Left hindlimb (tissue), 1 donor: Measurements from ENCODE around the gene CEACAM4.
"Not testable (repeated sequence)": the region's sequence is repeated elsewhere in the genome, so short reads cannot be mapped to it uniquely, and the experiment has no call there.

ENCODE experiments used
- DNase-seq: peaks from one replicate; pipeline ENCODE4 v3.0.0-alpha.2; 2018

The CEACAM4 gene

DNA sequence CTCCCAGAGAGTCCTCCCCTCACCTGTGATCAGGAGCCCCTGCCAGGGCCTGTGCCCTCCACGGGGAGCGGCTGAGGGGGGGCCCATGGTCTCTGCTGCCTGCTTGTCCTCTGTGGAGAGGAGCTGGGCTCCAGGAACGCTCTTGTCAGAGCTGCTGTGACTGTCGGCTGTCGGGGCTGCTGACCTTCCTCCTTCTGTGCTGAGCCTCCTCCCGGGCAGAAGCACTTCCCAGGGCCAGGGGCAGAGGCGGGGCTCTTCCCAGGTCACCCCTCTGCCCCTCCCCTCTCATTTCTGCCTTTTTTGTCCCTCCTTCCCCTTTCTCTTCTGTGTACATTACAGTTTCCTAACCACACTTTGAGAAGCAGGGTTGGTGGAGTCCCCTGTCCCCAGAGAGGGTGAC is at the start of gene CEACAM4:
CEACAM4 (minus strand) TSS at position 198 of the 400 bp plus-strand sequence; CDS start at position 87, 111 bp downstream.
- DNase-seq = no peak

- DNase-seq = no peak
Observed at GRCh38 chr19:41671486-41671885, 44.6 kb upstream of the CEACAM4 start.

DNA sequence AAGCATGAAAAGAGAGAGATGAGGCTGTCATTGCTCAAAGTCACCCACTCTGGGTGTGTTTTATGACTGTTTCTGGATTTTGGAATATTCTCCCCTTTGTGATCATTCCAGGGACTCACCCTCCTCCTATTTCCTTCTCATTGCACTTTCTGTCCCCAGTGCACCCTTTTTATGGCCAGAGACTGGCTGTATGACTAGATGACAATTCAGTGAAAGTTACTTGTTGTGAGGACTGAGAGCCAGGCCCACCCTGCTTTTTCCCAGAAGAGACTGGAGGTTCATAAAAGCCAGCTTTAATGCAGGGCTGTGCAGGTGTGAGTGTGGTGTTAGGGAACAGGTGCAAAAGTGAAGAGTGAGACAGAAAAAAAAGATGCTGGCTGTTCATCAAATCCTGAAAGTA is 43.9 kb upstream of the CEACAM4 start:
- no peak for DNase-seq

GRCh38 chr19:41668315-41668714 is 41.4 kb upstream of the CEACAM4 start:
- no peak for DNase-seq

DNA sequence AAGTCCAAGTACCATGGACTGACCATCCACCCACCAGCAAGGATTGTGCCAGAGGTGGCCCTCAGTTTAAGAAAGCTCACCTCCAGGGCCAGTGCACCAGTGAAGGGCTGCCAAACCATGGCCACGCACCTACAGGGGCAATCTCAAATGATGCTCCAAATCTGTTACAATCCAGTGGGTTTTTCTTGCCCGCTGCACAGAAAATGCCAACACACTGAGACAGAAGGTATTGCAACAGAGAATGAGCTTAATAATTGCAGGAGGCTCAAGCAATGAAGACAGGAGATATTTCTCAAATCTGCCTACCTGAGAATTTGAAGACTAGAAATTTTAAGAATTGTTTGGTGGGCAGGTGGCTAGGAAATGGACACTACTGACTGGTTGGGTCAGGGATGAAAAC is 39.2 kb upstream of the CEACAM4 start:
- no peak for DNase-seq

DNA sequence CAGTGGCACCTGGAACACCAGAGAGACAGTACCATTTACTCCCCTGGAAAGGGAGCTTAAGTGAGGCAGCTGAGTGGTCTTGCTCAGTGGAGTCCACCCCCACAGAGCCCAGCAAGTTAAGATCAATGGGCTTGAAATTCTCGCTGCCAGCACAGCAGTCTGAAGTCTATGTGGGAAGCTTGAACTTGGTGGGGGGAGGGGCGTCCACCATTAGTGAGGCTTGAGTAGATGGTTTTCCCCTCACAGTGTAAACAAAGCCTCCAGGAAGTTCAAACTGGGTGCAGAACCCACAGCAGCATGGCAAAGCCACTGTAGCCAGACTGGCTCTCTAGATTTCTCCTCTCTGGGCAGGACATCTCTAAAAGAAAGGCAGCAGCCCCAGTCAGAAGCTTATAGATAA is 30.3 kb upstream of the CEACAM4 start:
- DNase-seq = no peak

DNA sequence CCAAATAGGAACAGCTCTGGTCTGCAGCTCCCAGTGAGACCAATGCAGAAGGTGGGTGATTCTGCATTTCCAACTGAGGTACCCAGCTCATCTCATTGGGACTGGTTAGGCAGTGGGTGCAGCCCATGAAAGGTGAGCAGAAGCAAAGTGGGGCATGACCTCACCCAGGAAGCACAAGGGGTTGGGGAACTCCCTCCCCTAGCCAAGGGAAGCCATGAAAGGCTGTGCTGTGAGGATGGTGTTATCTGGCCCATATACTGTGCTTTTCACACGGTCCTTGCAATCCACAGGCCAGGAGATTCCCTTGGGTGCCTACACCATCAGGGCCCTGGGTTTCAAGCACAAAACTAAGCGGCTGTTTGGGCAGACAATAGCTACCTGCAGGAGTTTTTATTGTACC is 29.9 kb upstream of the CEACAM4 start:
- DNase-seq = not testable (repeated sequence)

DNA sequence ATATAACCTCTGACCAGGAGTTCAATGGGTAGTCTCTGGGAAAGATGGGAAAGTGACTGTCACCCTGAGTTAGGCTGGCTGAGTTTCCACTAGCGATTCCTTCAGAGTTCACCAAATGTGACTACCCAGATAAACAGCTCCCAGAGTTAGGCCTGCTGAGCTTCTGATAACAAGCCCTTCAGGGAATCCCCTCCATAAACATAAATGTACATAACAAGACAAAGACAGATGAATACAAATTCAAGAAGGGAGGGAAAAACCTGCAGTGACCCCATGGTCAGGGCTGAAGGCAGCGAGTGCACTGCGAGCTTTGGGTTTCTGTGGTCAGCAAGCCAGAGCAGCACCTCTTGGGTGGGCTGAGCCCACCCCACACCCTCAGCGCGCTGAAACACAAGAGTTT is 25.4 kb upstream of the CEACAM4 start:
- no peak for DNase-seq

GRCh38 chr19:41649827-41650226 is 23.0 kb upstream of the CEACAM4 start:
- DNase-seq = no peak

DNA sequence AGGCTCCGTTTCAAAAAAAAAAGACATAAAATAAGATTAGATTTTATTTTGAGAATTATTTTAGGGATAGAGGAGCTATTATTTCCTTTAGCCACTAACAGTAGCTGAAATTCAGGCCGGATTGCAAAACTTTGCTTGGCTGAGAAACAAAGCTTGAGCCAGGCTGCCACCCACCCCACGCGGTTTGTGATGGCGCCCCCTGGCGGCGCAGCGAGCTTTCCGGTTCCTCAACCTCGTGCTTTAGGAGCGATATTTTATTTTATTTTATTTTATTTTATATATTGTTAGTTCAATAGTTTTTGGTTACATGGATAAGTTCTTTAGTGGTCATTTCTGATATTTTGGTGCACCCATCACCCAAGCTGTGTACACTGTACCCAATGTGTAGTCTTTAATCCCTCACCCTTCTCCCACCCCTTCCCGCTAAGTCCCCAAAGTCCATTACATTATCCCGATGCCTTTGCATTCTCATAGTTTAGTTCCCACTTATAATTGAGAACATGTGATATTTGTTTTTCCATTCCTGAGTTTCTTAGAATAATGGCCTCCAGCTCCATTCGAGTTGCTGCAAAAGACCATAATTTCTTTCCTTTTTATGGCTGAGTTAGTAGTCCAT is 19.8 kb upstream of the CEACAM4 start:
- DNase-seq = no peak

GRCh38 chr19:41641879-41642485 is 15.1 kb upstream of the CEACAM4 start:
- DNase-seq = no peak

- no peak for DNase-seq
Observed at GRCh38 chr19:41638641-41639081, 11.8 kb upstream of the CEACAM4 start.

- no peak for DNase-seq
Observed at GRCh38 chr19:41637484-41637883, 10.6 kb upstream of the CEACAM4 start.

DNA sequence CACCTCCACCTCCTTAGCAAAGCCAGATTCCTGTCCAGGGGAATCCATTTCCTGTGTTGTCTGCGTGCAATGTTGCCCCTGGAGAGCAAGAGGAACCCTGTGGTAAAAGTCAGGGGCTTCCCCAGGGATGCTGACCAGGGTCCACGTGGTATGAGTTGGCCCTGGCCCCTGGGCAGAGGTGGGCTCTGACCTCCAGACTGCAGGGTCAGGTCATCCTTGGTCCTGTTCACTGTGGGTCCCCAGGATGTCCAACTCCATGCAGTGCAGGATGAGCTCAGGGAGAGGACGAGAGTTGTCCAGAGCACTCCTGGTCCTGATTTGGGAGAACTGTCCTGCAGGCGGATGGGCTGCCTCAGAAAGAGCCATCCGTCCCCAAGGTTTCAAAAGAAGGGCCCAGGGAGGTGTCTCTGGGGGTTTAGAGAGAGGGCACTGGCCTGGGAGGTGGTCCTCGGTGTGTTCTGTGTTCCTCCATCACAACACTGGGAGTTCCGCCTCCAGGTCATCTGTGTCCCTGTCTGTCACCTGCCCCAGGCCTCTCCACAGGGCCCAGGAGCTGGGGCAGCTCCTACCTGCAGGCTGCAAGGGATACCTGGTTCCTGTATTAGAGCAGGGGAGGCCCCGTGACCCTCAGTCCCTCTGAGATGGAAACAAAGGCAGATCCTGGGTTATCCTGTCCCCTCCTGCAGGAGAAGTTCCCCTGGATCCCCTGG is 1.2 kb upstream of the CEACAM4 start:
- DNase-seq = no peak

DNA sequence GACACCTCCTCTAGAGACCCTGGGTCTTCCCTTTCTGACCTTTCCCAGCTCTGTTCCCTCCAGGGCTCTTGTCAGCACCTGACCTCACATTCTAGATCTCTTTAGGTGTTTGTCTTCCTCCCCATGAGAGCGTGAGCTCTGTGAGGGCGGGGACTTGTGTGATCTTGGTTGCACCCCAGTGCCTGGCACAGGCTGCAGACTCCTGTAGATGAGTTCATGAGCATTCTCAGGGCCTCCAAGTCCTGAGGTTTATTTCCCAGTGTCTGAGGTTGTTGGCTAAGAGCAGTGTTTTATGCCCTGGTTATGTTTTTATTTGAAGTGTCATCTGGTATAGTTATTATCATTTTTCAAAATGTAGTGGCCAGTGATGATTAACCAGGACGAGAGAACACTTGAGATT is 596 bp downstream of the CEACAM4 start:
- DNase-seq = no peak

GRCh38 chr19:41624937-41625336 is 1.9 kb downstream of the CEACAM4 start:
- DNase-seq = no peak

DNA sequence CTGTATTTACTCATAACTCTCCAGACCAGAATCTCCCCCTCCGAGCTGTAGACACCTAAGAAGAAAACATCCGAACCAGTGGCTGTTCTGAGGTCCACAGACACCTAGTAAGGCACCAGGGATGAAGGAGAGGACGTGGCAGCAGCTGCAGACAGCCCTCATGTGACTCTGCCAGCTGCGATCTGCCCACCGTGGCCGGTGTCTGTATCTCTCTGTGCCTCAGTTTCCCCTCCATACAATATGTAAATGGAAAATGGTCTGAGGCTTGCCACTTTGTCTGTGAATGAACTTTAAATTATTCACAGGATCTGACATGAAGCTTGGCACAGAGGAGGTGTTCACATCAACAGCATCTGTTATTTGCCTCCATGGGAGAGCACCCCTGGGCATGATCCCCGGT is 2.4 kb downstream of the CEACAM4 start:
- no peak for DNase-seq

- no peak for DNase-seq
Observed at GRCh38 chr19:41623360-41623759, 3.5 kb downstream of the CEACAM4 start.

GRCh38 chr19:41621654-41622053 is 5.2 kb downstream of the CEACAM4 start:
- DNase-seq = no peak

DNA sequence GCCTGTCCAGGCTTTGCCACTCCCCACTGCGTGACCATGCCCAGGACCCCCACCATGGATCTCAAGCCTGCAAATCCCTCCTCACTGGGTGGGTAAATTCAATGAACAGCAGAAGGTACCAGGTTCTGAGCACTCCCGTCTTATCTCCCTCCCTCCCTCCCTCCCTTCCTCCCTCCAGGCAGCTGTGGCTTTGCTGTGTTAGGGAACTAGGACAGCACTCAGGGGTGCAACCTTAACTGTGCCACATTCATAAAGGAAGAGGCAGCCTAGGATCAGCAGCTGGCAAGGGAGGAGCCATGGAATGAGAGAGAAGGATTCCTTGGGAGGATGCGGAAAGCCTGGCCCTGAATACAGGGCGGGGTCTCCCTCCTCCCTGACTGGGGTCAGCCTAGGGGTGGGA is 5.6 kb downstream of the CEACAM4 start:
- DNase-seq = no peak

GRCh38 chr19:41620171-41620570 is 6.7 kb downstream of the CEACAM4 start:
- no peak for DNase-seq

DNA sequence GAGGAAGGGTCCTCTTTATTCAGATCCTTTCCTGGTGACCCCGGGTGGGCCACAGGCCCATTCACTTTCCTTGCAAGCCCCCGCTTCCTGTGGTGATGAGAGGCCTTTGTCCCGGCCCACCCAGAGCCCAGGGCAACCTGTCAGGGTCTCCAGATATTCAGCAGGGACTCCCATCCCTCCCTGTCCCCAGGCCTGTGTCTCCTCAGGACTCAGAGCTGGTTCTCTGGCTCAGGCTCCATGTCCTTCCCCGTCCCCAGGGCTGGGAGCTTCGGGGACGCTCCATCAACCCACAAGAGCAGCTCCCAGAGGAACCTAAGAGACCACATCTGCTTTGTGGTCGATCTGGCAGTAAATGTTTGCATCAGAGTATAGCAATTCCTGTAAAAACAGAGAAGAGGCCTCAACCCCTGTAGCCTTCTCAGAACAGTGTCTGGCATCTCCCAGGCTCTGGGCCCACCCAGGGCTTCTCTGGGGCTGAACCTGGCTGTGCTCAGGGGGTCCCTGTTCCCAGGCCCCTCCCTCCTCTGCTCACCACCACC is 7.8 kb downstream of the CEACAM4 start:
- DNase-seq = no peak

DNA sequence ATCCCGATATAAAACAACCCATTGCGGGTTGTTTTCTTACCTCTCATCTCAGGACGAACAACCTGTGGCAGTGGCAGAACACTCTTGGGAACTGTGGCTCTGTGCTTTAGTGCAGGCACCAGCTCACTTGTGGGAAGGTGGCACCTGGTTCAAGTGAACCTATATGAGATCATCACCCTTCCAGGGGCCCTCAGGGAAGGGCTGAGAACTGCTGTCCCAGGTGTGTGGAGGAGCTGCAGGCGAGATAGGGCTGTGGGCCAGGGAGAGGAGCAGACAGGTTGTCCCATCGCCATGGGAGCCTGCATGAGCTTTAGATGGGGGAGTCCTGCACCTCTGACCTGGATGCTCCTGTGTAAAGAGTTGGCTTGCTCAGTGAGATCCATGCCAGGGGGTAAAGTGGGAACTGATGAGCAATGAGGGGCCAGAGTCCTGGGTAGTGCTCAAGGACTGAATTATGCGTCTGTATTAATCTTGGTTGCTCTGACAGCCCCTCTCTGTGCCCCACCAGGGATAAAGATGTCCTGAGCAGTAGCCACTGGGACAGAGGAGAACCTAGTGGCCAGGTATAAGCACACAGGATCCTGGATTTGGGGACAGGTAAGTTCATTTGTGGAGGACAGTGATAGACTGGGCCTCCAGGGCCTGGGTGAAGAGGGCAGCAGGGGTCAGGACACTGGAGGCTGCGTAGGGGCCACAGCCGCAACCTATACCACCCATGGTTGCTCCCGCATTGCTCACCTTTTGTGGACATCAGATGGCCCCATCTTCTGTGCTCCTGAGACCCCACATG is 8.7 kb downstream of the CEACAM4 start:
- DNase-seq = no peak
